AG20443 (cell line): ENCODE data around the gene ZNF260.

Experiments
- DNase-seq: peaks from one replicate; pipeline ENCODE4 v3.0.0; 2012; ENCODE audit warnings: low spot score, mixed read lengths

Gene ZNF260

DNA sequence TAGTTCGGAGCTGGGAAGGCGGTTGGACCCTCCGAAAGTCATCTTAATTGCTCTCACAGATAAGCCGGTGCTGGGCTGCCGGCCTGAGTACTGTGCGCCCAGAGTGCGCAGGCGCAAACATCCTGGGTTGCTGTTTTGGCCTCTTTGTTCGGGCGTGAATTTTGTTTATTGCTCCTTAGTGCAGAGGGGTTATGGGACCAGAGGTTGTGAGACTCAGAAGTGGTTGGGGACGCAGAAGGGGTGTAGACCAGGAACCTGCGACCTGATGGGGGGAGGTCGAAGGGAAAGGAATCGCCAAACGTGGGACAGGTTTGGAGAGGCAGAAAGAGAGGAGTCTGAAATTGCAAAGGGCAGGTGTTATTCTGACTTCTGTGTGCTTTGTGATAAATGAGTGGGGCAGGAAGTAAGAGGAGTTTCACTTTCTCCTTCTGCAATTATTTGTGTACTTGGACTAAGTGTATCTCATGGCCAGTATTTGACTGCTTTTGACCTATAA, 38.1 kb downstream of the ZNF260 start:
- peak; percentile 92 for DNase-seq

DNA sequence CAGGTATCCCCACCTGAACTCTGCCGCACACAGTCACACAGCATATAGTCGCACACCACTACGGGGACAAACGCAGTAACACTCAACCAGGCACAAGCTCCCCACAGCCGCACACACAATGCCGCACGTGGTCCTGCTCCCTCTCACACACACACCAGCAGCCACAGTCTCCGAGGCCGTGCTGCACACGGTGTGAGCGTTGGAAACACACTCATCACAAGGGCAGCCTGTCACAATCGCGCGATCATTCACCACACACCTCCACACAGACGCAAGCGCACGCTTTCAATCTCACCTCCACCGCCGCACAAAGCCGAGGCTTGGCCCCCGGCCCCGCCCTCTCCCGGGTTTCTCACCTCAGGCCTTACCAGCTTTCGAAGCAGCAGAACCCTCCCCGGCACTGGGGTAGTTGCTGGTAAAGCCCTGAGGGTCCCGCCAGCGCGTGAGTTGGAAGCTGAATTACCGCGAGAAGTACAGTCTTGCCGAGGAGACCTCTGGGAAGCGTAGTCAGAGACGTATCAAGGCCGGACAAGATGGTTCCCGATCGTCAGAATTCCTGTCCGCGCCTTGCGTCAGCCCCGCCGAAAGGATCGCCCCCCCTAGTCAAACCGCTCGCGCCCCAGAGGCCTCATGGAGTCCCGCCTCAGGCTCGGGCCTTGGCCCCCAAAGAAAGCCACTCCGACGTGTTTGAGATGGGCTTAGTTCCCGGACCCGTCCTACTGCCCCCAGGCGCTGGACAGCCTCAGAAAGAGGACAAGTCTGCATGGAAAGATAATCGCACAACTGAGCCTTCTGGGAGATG, 38.8 kb downstream of the ZNF260 start, which contains the start of gene ZNF566:
TSS of gene ZNF566 (minus strand) at position 444 of the 802 bp plus-strand sequence. CDS start 13,004 bp downstream, outside the sequence.
- DNase-seq = peak; percentile 95

DNA sequence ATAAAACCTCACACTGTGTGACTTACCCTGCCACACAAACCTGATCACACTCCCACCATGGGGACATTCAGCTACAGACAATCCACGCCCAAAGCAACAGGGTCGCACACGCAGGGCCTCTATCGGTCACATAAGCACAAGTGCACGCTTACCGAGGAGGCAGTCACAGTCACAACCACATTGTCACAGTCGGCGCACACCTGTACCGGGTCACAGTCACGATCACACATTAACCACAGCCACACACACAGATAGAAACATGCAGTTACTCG, 39.3 kb downstream of the ZNF260 start:
- DNase-seq = peak; percentile 23

DNA sequence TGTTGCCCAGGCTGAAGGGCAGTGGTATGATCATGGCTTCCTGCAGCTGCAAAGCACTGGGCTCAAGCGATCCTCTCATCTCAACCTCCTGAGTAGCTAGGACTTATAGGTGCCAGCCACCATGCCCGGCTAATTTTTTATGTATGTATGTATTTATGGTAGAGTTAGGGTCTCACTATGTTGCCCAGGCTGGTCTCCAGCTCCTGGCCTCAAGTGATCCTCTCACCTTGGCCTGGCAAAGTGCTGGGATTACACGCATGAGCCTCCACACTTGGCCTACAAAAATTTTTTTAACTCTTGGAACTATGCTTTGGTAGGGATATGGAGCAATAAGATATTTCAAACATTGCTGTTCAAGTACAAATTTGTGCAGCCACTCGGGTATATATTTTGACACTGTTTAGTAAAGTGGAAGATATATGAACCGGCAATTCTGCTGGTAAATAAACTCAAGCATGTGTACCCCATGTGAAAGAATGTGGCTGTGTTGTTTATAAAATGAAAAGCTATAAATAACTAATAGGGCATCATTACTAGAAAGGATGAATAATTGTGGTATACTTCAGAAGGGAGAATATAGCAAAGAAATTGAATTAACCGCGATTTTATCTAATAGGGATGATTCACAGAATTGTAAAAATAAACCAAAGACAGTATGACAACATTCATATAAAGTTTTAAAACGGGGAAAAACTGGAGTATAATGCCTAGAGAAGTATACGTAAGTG, 39.8 kb downstream of the ZNF260 start:
- peak; percentile 9 for DNase-seq

DNA sequence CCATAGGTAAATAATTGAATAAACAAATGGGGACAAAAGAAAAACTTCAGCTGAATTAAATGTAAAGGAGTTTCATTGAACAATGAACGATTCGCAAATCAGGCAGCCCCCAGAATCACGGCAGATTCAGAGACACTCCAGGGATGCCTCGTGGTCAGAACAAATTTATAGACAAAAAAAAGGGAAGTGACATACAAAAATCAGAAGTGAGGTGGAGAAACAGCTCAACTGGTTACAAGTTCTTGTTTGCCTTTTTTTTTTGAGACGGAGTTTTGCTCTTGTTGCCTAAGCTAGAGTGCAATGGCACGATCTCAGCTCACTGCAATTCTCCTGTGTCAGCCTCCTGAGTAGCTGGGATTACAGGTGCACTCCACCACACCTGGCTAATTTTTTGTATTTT, 44.4 kb downstream of the ZNF260 start:
- no peak for DNase-seq

DNA sequence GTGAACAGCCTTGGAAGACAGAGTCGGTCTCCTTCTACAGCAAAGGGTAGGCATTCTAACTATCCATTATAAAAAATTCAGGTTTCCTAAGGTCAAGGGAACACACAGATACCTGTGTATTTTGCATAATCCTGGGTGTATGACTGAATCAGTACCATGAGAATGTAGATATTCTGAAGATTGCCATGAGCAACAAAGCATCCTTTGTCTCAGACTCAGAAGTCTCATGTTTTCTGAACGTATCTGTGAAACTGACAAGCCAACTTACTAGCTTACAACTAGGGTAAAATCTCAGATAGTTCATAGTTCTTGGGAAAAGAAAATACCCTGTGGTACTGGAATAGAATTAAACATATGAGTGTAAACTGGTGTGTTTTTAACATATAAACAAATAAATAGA, 45.2 kb downstream of the ZNF260 start:
- no peak for DNase-seq
